Measurements from ENCODE around the gene ACP7. TPM values are rescaled to one million over a fixed set of nuclear protein-coding genes. Genes with fewer than 3 reads are reported as not detected.

The ACP7 gene
- total and polyA plus RNA-seq, 2 donors (not counting 3 experiments of a cell fraction or from before 2014, with no cell fraction given), result 0.04 to 0.49 TPM

DNA sequence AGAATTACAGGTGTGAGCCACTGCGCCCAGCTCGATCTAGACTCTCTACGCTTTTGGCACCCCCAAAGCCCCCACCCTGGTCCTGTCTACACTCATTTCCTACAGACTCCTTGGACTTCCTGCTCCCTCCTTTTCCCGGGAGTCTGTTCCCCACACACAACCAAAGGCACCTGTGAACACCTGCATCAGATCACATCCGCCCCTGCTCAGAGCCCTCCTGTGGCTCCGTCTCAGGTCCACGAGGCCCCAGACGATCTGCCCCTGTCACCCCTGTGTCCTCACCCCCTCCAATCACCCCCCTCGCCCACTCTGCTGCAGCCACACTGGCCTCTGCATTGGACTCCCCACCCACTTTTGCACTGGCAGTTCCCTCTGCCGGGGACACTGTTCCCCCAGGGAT lies 29.0 kb downstream of the ACP7 start:
- H3K27me3 ChIP-seq (ENCODE audit: control insufficient read depth in 2 of 2, insufficient read depth in 2 of 2, low read length in 2 of 2), result peaks cover 0 to 2% of the 10 kb centered on the region in 2 experiments
- H3K36me3 ChIP-seq (ENCODE audit: control insufficient read depth in 2 of 2, extremely low read depth in 1 of 2, insufficient read depth in 2 of 2, low read length in 2 of 2), result no peaks in the 10 kb centered on the region
- no peak overlapping the region for H3K4me2 ChIP-seq (ENCODE audit: insufficient read depth, low read length)
- no peak overlapping the region for H3K27ac ChIP-seq (ENCODE audit: insufficient read depth, low read depth, low read length)
- no peaks in the 10 kb centered on the region for H4K20me1 ChIP-seq (replicated peaks; ENCODE audit: control insufficient read depth, extremely low read depth, insufficient read depth, low read length)
- no peak overlapping the region for H3K4me3 ChIP-seq (replicated peaks in 1 of 3; ENCODE audit: insufficient read depth in 1 of 3, low read depth in 1 of 3, low read length in 3 of 3)
- no peaks in the 10 kb centered on the region for H3K79me2 ChIP-seq (ENCODE audit: control insufficient read depth, insufficient read depth, low read length)
- ChIA-PET CTCF (interaction anchor here (3.3 kb wide), 1 partner anchor 61 kb away, joined by 16 read pairs; no protein-coding TSS in a partner anchor), POLR2A (interaction anchor here (0.6 kb wide), 1 partner anchor 47 kb away, joined by 4 read pairs; no protein-coding TSS in a partner anchor)
- intact Hi-C loops (cut with micrococcal nuclease) (no loop called here), dilution Hi-C loops (cut with MboI; ENCODE audit: extremely low pct_ligation_motif_present, low sequenced_read_pairs) (no loop called here)
- no peaks in the 10 kb centered on the region for H3K9me3 ChIP-seq (replicated peaks; ENCODE audit: control insufficient read depth, insufficient read depth, low read length)
- H3K4me1 ChIP-seq (ENCODE audit: control insufficient read depth, extremely low read depth, insufficient read depth, low read length), result no peaks in the 10 kb centered on the region
- FAIRE-seq (no peak), DNase-seq (ENCODE audit: low read depth, low spot score) (no peak)
- no peak overlapping the region for H3K9ac ChIP-seq (replicated peaks; ENCODE audit: extremely low read depth, insufficient read depth, low read length)
- BruUV-seq (replicated peaks), result no TSS peak
- no peaks in the 10 kb centered on the region for H3K9me1 ChIP-seq (replicated peaks; ENCODE audit: control insufficient read depth, extremely low read depth, insufficient read depth, low read length)
- TF ChIP-seq POLR2A (IDR thresholded peaks at IDR 0.05; ENCODE audit: low read depth, low read length) (no peak), MYC (IDR thresholded peaks at IDR 0.05; ENCODE audit: low read depth, low read length) (no peak), FOS (IDR thresholded peaks at IDR 0.05; ENCODE audit: borderline replicate concordance, insufficient read depth, low read length) (no peak), JUN (IDR thresholded peaks at IDR 0.05; ENCODE audit: borderline replicate concordance, insufficient read depth, insufficient read length, low read depth) (no peak), GATA2 (IDR thresholded peaks at IDR 0.05; ENCODE audit: insufficient read depth, insufficient read length, low read depth, low read length) (no peak), POLR2AphosphoS5 (IDR thresholded peaks at IDR 0.05; ENCODE audit: insufficient read depth, low read depth, low read length) (no peak), EZH2 (IDR thresholded peaks at IDR 0.05; ENCODE audit: borderline replicate concordance, low read depth, low read length, severe bottlenecking) (no peak)
- TF ChIP-seq, protein P1, sequence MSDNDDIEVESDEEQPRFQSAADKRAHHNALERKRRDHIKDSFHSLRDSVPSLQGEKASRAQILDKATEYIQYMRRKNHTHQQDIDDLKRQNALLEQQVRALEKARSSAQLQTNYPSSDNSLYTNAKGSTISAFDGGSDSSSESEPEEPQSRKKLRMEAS (IDR thresholded peaks at IDR 0.05; ENCODE audit: insufficient read depth, insufficient read length), result no peak
- TF ChIP-seq, protein P2, sequence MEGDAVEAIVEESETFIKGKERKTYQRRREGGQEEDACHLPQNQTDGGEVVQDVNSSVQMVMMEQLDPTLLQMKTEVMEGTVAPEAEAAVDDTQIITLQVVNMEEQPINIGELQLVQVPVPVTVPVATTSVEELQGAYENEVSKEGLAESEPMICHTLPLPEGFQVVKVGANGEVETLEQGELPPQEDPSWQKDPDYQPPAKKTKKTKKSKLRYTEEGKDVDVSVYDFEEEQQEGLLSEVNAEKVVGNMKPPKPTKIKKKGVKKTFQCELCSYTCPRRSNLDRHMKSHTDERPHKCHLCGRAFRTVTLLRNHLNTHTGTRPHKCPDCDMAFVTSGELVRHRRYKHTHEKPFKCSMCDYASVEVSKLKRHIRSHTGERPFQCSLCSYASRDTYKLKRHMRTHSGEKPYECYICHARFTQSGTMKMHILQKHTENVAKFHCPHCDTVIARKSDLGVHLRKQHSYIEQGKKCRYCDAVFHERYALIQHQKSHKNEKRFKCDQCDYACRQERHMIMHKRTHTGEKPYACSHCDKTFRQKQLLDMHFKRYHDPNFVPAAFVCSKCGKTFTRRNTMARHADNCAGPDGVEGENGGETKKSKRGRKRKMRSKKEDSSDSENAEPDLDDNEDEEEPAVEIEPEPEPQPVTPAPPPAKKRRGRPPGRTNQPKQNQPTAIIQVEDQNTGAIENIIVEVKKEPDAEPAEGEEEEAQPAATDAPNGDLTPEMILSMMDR (IDR thresholded peaks at IDR 0.05; ENCODE audit: extremely low read depth in 1 of 2, insufficient read depth in 1 of 2, low read depth in 1 of 2, low read length in 2 of 2), result no peak
- no peak overlapping the region for H2AFZ ChIP-seq (ENCODE audit: low read depth, low read length)
